HG02798 (cell line): ENCODE results near the gene ZNF462.
"Not testable (repeated sequence)": the region's sequence is repeated elsewhere in the genome, so short reads cannot be mapped to it uniquely, and the experiment has no call there.

ENCODE experiments used
- ATAC-seq: cut with Tn5 transposase; IDR thresholded peaks from one replicate; pipeline ENCODE4 v1.9.1; 2021; ENCODE audit warnings: mild to moderate bottlenecking; ENCODE audit not compliant: unreplicated experiment, poor library complexity

Gene ZNF462

GRCh38 chr9:106862821-106863720, at the start of gene ZNF462:
TSS of gene ZNF462 (plus strand) at chr9:106863166. CDS start at chr9:106923384, 60,218 bp downstream.
- no peak for ATAC-seq

- ATAC-seq: no peak
These were observed 46.4 kb upstream of the ZNF462 start for GRCh38 chr9:106816524-106816923.

GRCh38 chr9:106818034-106818433, 44.9 kb upstream of the ZNF462 start:
- ATAC-seq: no peak

- no peak for ATAC-seq
These were observed 42.1 kb upstream of the ZNF462 start for GRCh38 chr9:106820866-106821265.

GRCh38 chr9:106828070-106828469, 34.9 kb upstream of the ZNF462 start:
- ATAC-seq: no peak

- no peak for ATAC-seq
These were observed 34.0 kb upstream of the ZNF462 start for GRCh38 chr9:106828965-106829364.

- no peak for ATAC-seq
These were observed 33.1 kb upstream of the ZNF462 start for GRCh38 chr9:106829666-106830408.

- ATAC-seq: no peak
These were observed 32.3 kb upstream of the ZNF462 start for GRCh38 chr9:106830527-106831150.

GRCh38 chr9:106834888-106835287, 28.1 kb upstream of the ZNF462 start:
- ATAC-seq: no peak

GRCh38 chr9:106835840-106836239, 27.1 kb upstream of the ZNF462 start:
- no peak for ATAC-seq

- no peak for ATAC-seq
These were observed 19.6 kb upstream of the ZNF462 start for GRCh38 chr9:106843371-106843770.

- ATAC-seq: no peak
These were observed 16.7 kb upstream of the ZNF462 start for GRCh38 chr9:106846307-106846706.

- ATAC-seq: no peak
These were observed 16.1 kb upstream of the ZNF462 start for GRCh38 chr9:106846857-106847256.

- not testable (repeated sequence) for ATAC-seq
These were observed 11.3 kb upstream of the ZNF462 start for GRCh38 chr9:106851640-106852039.

GRCh38 chr9:106857811-106858470, 5.0 kb upstream of the ZNF462 start:
- no peak for ATAC-seq

- no peak for ATAC-seq
These were observed 2.8 kb upstream of the ZNF462 start for GRCh38 chr9:106859957-106860720.

GRCh38 chr9:106860721-106861639, 2.0 kb upstream of the ZNF462 start:
- no peak for ATAC-seq

- no peak for ATAC-seq
These were observed 1.3 kb upstream of the ZNF462 start for GRCh38 chr9:106861640-106862109.
